Loucy (cell line): Measurements from ENCODE around the gene ABCG1.
A peak's percentile ranks its signal among the peaks of the same experiment; 100 is the strongest.

Source experiments
- H2AFZ ChIP-seq: fragments of 200-600 bp; sonication (generic); 2 replicates; pipeline ENCODE4 v1.6.0; 2016; ENCODE audit warnings: antibody characterized with exemption, mild to moderate bottlenecking, low read length, moderate library complexity
- H3F3A ChIP-seq: fragments of 200-600 bp; 2 replicates; pipeline ENCODE4 v1.6.0; 2016; ENCODE audit warnings: antibody characterized with exemption, low read depth, mild to moderate bottlenecking
- H3K27me3 ChIP-seq: fragments of 200-600 bp; sonication (generic); 2 replicates; pipeline ENCODE4 v1.6.1; 2014; ENCODE audit warnings: low read length, mild to moderate bottlenecking; ENCODE audit not compliant: insufficient read depth, poor library complexity, severe bottlenecking
- H3K36me3 ChIP-seq: fragments of 200-600 bp; sonication (generic); 2 replicates; pipeline ENCODE4 v1.6.1; 2016; ENCODE audit warnings: low read length; ENCODE audit not compliant: insufficient read depth
- H3K4me1 ChIP-seq: fragments of 200-600 bp; sonication (generic); 2 replicates; pipeline ENCODE4 v1.5.1; 2014; ENCODE audit warnings: low read length, mild to moderate bottlenecking; ENCODE audit not compliant: insufficient read depth, poor library complexity, severe bottlenecking
- H3K4me2 ChIP-seq: fragments of 200-600 bp; sonication (generic); 2 replicates; pipeline ENCODE4 v1.6.0; 2014; ENCODE audit warnings: antibody characterized with exemption, low read length, low read depth, mild to moderate bottlenecking; ENCODE audit not compliant: poor library complexity, severe bottlenecking
- H3K4me3 ChIP-seq: fragments of 200-600 bp; sonication (generic); 2 replicates; pipeline ENCODE4 v1.5.1; 2014; ENCODE audit warnings: low read length, mild to moderate bottlenecking, mixed read lengths; ENCODE audit not compliant: poor library complexity, severe bottlenecking
- H3K79me2 ChIP-seq: fragments of 200-600 bp; sonication (generic); 2 replicates; pipeline ENCODE4 v1.6.1; 2014; ENCODE audit warnings: low read length; ENCODE audit not compliant: insufficient read depth
- H3K9ac ChIP-seq: fragments of 200-600 bp; sonication (generic); 2 replicates; pipeline ENCODE4 v1.6.0; 2014; ENCODE audit warnings: mild to moderate bottlenecking, low read depth, low read length, moderate library complexity; ENCODE audit not compliant: poor library complexity, severe bottlenecking
- H3K9me2 ChIP-seq: fragments of 200-600 bp; sonication (generic); replicated peaks from 2 replicates; pipeline ENCODE4 v1.6.1; 2016; ENCODE audit warnings: low read depth, low read length, mixed read lengths
- H3K9me3 ChIP-seq: fragments of 200-600 bp; sonication (generic); 2 replicates; pipeline ENCODE4 v1.6.1; 2014; ENCODE audit warnings: mild to moderate bottlenecking, antibody characterized with exemption, low read length, low read depth; ENCODE audit not compliant: insufficient read depth
- H4K20me1 ChIP-seq: fragments of 200-600 bp; sonication (generic); 2 replicates; pipeline ENCODE4 v1.6.0; 2014; ENCODE audit warnings: antibody characterized with exemption, low read length, mild to moderate bottlenecking; ENCODE audit not compliant: insufficient read depth, poor library complexity, severe bottlenecking
- EZH2phosphoT487 ChIP-seq: fragments of 200-600 bp; IDR thresholded peaks from 2 replicates; pipeline ENCODE4 v1.6.1; 2018; ENCODE audit warnings: antibody characterized with exemption, mild to moderate bottlenecking, moderate library complexity, borderline replicate concordance
- TF ChIP-seq, protein P1 (sequence below): fragments of 200-600 bp; sonication (generic); conservative IDR thresholded peaks from 2 replicates; pipeline ENCODE4 v1.5.1; 2014; ENCODE audit warnings: mild to moderate bottlenecking, antibody characterized with exemption, low read length

Gene ABCG1

DNA sequence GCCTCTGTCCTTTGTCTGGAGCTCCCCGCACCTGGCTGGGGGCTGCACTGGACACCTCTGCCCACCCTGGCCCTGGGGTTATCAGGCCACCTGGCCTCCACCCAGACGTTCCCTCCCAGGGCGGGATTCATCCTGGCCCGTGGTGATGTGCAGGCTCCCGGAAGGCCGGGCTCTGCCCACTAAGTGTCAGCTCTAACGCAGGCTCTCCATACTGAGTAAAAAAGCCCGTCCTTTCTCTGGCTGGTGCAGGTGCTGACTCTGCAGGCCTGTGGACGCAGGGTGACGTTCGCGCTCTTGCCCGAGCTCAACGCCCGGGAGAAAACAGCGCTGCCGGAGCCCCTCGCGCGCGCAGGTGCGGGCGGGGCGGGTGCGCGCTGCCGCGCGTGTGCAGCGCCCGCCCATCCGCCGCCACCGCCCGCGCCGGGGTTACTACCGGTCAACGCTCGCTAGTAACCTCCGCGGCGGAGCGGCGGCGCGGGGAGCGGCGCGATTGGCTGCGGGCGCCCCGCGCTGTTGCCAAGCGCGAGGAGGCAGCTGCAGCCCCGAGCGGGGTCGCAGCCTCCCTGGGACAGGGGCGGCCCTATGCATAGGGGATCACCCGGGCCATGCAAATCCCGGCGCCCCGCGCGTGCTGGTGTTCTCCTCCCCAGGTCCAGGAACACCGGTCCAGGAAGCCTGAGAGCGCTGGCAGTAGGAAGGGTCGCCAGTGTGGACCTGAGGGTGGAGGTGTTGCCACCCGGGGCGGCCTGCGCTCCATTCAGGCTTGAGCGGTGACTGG, 15.7 kb downstream of the ABCG1 start:
- no peak overlapping the region for H3K4me3 ChIP-seq
- no peak overlapping the region for H3K4me2 ChIP-seq
- no peaks in the 10 kb centered on the region for H4K20me1 ChIP-seq
- no peaks in the 10 kb centered on the region for H3K36me3 ChIP-seq
- H3K27me3 ChIP-seq: no peaks in the 10 kb centered on the region
- peak overlapping the region; percentile 85 for H3K9ac ChIP-seq
- H3K4me1 ChIP-seq: peaks cover 95% of the 10 kb centered on the region
- H3K9me2 ChIP-seq: no peaks in the 10 kb centered on the region
- H3K9me3 ChIP-seq: no peaks in the 10 kb centered on the region
- no peaks in the 10 kb centered on the region for H3F3A ChIP-seq
- TF ChIP-seq, protein P1, sequence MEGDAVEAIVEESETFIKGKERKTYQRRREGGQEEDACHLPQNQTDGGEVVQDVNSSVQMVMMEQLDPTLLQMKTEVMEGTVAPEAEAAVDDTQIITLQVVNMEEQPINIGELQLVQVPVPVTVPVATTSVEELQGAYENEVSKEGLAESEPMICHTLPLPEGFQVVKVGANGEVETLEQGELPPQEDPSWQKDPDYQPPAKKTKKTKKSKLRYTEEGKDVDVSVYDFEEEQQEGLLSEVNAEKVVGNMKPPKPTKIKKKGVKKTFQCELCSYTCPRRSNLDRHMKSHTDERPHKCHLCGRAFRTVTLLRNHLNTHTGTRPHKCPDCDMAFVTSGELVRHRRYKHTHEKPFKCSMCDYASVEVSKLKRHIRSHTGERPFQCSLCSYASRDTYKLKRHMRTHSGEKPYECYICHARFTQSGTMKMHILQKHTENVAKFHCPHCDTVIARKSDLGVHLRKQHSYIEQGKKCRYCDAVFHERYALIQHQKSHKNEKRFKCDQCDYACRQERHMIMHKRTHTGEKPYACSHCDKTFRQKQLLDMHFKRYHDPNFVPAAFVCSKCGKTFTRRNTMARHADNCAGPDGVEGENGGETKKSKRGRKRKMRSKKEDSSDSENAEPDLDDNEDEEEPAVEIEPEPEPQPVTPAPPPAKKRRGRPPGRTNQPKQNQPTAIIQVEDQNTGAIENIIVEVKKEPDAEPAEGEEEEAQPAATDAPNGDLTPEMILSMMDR: no peak
- TF ChIP-seq EZH2phosphoT487: no peak
- peaks cover 98% of the 10 kb centered on the region for H3K79me2 ChIP-seq
- no peak overlapping the region for H2AFZ ChIP-seq

DNA sequence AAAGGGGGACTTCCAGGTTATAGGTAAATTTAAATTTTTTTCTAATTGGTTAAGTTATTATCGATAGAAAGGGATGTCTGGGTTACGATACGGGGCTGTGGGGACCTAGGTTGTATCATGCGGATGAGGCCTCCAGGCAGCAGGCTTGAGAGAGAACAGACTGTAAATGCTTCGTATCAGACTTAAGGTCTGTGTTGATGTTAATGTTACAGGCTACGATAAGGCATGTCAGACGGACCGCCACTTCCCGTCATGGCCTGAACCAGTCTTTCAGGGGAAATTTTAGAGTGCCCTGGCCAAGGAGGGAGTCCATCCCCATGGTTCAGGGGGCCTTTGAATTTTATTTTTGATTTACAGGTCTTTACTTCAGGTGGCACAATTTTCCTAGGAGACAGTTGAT, 16.7 kb downstream of the ABCG1 start:
- H2AFZ ChIP-seq: no peak overlapping the region
- TF ChIP-seq EZH2phosphoT487: no peak
- TF ChIP-seq, protein P1: no peak
- no peaks in the 10 kb centered on the region for H4K20me1 ChIP-seq
- H3K36me3 ChIP-seq: no peaks in the 10 kb centered on the region
- H3K79me2 ChIP-seq: peaks cover 98% of the 10 kb centered on the region
- no peaks in the 10 kb centered on the region for H3F3A ChIP-seq
- H3K4me3 ChIP-seq: no peak overlapping the region
- peak overlapping the region; percentile 73 for H3K9ac ChIP-seq
- H3K27me3 ChIP-seq: no peaks in the 10 kb centered on the region
- peak overlapping the region; percentile 66 for H3K4me2 ChIP-seq
- H3K9me3 ChIP-seq: no peaks in the 10 kb centered on the region
- H3K4me1 ChIP-seq: peaks cover 91% of the 10 kb centered on the region
- H3K9me2 ChIP-seq: no peaks in the 10 kb centered on the region

DNA sequence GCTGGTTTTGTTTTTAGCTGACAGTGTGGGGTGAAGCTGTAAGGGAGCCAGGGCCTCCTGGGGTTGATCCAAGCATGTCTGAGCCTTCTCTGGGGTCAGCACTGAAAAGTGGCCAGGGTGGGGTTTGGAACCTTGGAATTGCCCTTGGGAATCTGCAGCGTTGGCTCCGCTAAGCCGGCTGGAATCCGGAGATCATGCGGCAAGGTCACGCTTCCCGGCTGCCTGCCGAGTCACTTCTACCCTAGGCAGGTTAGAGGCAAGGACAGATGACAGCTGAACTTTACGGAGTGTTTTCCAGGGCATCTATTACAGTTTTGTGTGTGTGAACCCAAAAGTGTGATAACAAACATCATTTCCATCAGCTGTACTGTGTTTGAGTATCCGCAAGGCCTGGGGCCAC, 17.1 kb downstream of the ABCG1 start:
- TF ChIP-seq EZH2phosphoT487: no peak
- TF ChIP-seq, protein P1: no peak
- Histone ChIP-seq H2AFZ (no peak overlapping the region), H3K27me3 (no peaks in the 10 kb centered on the region), H3K4me3 (peak overlapping the region; percentile 16), H3K4me1 (peaks cover 87% of the 10 kb centered on the region), H4K20me1 (no peaks in the 10 kb centered on the region), H3K9me3 (no peaks in the 10 kb centered on the region), H3K9me2 (no peaks in the 10 kb centered on the region), H3F3A (no peaks in the 10 kb centered on the region), H3K4me2 (peak overlapping the region; percentile 66), H3K36me3 (no peaks in the 10 kb centered on the region), H3K79me2 (peaks cover 98% of the 10 kb centered on the region), H3K9ac (peak overlapping the region; percentile 73)
